AG08395 (cell line): Measurements from ENCODE around the gene ASNSD1.
A peak's percentile ranks its signal among the peaks of the same experiment; 100 is the strongest.
"Not testable (repeated sequence)": the region's sequence is repeated elsewhere in the genome, so short reads cannot be mapped to it uniquely, and the experiment has no call there.

Experiments
- DNase-seq: peaks from one replicate; pipeline ENCODE4 v3.0.0; 2012; ENCODE audit warnings: mixed read lengths, low spot score

ASNSD1 gene

DNA sequence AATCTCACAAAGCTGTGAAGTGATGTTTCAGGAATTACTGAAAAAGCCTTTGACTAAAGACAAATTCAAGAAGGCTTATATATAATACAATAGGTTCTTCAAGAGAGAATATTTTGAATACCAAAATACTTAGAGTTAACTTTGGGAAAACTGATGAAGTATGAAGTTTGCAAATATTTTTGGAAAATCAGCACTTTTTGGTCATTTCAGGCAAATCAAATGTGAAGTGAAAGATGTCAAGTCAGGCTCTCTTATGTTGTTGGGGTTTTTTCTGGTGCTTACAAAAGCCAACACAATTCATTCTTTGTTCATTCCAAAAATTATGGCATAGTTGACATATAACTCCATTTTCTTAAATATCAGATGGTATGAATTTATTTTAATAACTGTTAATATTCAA, 14.7 kb upstream of the ASNSD1 start:
- no peak for DNase-seq

DNA sequence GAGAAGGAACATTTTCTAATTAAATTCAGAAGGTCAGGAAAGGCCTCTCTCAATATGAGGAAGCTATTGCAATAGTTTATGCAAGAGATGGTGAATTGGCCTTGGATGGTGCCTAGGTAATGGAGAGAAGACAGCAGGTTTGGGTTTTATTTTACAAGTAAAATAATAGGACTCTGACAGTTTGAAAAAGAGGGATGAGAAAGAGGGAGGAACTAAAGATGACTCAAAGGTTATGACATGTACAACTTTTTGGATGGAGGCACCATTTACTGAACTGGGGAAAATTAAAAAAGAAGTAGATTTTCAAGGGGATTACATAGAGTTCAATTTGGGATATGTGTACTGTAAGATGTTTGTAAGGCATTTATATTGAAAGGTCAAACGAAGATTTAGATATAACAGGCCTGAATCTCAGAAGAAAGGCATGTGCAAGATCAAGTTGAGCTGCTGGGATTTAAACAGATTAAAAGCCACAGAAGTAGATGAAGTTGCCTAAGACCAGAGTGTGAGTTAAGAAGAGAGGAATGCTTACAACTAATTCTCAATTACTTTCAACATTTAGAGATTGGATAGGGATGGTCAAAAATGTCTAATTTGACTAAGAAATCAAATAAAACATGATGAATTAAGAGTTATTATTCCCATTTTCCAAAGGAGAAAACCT, 12.3 kb upstream of the ASNSD1 start:
- no peak for DNase-seq

DNA sequence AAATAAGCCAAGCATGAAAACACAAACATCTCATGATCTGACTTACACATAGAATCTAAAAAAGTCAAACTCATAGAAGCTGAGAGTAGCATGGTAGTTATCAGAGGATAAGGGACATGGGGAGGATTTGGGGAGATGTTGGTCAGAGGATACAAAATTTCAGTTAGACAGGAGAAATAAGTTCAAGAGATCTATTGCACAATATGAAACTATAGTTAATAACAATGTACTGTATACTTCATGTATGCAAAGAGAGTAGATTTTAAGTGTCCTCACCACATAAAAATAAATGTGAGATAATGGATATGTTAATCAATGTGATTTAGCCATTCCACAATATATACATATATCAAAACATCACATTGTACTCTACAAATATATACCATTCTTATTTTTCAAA, 10.0 kb upstream of the ASNSD1 start:
- no peak for DNase-seq

DNA sequence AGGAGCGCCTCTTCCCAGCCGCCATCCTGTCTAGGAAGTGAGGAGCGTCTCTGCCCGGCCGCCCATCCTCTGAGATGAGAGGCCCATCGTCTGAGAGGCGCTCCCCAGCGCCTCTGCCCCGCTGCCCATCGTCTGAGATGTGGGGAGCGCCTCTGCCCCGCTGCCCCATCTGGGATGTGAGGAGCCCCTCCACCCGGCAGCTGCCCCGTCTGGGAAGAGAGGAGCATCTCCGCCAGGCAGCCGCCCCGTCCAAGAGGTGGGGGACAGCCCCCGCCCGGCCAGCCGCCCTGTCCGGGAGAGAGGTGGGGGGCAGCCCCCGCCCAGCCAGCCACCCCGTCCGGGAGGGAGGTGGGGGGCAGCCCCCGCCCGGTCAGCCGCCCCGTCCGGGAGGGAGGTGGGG, 7.8 kb upstream of the ASNSD1 start:
- not testable (repeated sequence) for DNase-seq

DNA sequence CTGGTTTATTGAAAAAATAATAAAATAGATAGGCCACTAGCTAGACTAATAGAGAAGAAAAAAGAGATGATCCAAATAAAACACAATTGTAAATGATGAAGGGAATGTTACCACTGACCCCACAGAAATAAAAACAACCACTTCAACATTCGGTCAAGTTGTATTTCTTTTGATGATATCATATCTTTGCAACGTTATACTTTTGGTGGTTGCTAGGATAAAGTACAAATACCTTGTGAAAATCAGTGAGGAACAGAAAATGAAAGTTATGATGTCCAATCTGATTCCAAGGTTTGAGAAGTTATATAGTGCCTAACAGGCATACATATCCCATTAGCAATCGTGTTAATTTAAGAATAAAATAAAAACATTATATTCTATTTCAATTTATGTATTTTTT, 6.6 kb upstream of the ASNSD1 start:
- DNase-seq, result no peak

DNA sequence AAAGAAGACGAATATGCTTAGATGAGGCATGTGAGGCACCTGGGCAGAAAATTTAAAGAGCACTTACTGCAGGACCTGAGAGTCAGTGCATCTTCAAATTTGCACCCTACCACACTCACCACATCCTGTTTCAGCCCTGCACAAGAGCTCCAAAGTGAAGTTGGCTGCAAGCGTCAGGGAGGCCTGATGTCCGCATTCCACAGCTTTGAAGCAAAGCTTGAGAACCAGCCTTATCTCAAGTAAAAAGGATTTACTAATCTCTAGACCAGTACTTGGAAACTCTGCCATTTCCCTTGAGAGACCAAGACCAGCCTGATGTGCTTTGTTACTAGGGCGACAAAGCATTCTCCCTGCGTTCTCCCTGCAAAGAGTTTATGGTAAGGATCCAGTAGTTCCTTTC, 3.4 kb upstream of the ASNSD1 start:
- no peak for DNase-seq

DNA sequence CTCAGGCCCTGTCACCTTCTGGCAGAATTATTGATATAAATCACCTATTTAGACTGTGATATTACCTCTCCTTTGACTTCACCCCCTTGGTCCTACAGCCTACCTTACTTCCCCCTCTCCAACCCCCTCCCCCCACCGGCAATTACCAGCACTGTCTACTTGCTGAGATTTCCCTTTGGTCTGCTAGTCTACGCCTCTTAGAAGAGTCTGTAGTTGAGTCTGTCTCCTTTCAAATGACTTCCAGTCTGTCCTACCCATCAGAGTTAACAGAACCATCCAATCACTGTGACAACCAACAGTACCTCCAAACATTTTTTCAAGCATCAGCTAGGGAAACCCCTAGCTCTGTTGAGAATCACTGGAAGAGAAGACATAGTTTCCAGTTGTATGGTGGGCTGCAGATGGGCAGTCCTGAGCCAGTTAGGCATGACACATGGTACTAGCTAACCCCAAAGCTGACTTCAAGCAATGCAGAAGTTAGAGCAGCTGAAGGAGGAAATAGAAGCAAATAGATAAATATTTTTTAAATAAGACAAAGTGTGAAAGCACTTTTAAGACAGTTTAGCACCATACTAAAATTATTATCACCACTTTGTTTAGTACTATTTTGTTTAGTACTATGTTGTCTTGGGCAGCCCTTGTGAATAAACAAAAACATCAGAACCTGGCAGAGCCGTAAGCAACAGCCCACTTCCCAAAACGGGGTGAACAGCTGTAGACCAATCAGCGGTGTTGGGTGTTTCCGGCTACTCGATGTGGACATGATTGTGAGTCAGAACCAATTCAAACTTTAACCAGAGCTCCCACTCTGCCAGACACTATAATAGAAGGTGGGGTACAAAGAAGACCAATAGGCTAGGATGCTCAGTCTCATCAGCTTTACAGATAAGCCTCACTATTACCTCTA, 2.7 kb upstream of the ASNSD1 start:
- DNase-seq, result no peak

DNA sequence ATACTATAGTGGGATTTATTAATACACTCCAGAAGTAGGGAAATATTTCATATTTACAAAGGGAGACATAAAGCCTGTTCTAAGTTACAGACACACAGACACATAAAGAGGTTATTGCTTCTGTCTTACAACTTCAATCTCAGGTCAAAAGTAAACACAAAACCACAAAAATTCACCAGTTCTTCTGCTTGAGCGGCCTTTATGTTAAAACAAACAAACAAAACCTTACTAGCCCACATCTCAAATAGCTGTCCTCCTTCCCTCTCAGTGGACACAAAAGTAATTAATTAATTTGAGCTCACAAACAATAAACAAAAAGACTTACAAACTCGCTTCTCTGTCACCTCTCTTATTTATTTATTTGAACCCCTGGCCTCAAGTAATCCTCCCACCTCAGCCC, 1.5 kb upstream of the ASNSD1 start:
- no peak for DNase-seq

DNA sequence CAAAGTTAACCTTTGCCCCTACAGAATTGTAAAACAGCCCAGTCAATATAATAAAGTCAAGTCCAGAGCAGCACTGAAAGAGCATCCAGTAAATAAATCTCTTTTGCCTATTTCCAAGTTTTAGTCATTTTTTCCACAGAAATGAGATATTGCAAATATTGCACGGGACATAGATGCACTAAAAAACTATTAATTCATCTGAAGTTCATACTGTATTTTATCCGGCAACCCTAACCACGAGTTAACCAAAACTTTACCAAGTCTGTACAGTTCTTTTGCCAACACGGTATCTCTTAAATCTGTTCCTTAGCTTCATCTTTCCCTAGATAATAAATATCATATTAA, 484 bp upstream of the ASNSD1 start:
- DNase-seq, result no peak

DNA sequence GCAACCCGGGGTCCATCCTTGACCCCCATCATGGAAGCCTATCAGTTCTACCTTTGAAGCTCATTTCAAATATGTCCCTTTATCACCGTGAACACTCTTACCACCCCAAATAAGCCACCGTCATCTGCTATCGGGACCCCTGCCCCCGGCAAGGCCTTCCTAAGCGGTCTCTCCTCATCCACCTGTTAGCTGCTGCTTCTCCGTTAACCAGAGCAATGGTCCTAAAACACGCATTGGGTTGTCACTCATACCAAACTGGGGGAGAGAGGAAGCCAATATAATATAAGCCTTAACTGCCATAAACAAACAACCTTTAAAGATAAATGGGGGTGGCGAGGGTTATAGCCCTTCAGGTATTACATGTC, 680 bp downstream of the ASNSD1 start:
- DNase-seq, result no peak

DNA sequence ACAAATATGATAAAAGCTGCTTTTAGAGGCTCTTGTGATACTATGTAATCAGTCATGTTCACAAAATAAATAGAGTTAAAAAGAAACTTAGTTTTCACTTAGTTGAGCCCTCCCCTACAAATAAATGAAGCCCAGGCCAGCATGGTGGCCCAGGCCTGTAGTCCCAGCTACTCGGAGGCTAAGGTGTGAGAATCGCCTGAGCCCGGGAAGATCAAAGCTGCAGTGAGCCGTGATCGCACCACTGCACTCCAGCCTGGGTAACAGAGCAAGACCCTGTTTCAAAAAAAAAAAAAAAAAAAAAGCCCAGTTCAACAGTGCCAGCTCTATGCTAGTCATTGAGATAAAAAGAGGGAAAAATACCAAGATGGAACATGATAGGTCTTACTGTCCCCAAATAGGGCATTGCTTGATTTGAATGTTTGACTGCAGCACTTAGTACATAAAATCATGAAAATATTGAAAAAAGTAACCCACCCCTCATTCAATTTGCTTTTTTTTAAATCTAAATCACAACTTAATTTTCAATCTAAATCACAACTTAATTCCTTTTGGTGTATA, 1.5 kb downstream of the ASNSD1 start:
- DNase-seq, result no peak

DNA sequence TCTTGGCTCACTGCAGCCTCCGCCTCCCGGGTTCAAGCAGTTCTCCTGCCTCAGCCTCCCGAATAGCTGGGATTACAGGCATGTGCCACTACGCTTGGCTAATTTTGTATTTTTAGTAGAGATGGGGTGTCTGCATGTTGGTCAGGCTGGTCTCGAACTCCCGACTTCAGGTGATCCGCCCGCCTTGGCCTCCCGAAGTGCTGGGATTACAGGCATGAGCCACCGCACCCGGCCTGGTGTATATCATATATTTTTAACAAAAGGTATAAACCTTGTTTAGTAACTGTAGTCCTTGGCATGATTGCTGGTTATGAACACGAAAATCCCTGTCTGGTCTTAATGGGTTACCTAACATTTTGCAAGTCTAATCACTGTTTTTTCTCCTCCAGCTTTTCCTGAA, 2.1 kb downstream of the ASNSD1 start:
- DNase-seq, result not testable (repeated sequence)

DNA sequence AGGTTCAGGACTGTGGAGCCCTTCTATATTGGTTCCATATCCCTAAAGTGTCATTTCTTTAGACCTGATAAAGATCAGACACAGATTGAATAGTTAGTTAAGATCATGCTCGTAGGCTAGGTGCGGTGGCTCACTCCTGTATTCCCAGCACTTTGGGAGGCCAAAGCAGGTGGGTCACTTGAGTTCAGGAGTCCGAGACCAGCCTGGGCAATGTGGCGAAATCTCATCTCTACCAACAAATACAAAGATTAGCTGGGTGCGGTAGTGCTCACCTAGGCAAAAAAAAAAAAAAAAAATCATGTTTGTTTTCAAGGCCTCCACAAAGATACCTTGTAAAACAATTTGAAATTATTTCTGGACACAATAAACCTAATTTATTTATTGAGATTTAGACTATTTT, 8.7 kb downstream of the ASNSD1 start:
- no peak for DNase-seq

DNA sequence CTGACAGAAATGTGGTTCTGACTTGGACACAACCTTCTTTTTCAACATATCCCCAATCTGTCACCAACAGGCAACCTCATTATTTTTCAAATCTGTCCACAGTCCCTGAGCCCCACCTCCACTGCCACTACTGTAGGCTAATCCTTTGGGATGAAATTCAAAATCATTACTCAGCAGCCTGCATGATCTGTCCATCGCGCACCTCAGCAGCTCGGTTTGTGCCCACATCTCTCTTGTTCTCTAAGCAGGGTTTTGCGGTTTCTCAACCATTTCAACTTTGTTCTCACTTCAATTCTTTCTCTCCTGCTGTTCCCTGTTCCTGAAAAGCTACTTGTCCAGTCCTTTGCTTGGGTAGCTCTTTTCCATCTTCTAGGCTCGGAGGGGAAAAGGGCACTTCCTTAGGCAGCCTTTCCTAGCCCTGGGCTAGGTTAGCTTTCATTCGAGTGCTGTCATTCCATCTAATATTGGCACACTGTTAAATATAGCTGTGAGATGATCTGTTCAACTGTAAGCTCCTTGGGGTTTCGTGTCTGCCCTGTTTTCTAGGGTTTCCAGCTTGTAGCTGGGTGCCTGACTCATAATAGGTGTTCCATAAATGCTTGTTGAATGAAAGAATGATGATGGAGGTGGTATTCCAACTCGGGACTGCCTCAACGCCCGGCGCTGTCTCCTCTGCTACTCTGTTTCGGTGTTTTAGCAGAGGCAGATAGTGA, 12.6 kb downstream of the ASNSD1 start:
- DNase-seq, result no peak

DNA sequence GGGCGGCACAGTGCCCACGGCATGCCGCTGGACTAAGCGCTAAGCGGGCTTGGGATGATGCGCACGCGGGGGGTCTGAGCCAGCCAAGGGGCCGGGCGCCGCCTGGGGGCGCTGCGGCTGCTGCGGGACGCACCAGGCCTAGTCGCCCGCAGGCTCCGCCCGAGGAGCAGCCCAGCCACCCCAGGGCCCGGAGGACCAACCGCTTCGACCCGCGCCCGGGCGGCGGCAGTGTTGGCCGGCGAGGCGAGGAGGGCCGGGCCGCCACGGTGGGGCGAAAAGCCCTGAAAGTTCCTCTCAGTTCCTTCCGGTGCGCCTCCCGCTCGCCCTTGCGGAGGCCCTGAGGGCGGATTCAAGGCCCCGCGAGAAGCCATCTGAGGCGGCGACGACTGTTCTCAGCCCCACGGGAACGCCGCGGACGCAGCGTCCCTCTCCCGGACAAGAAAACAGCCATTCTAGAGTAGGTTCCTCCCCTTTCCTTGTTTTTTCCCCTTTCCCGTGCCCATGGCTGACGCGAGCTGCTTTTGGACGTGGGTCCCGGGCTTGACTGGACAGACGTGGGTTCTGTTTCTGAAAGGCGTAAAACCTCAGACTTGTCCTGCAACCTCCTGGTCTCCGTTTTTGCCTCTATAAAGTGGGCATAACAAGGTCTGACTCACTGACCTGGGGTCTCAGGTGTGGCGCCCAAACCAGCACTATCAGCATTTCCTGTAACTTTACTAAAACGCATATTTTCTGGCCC, 13.3 kb downstream of the ASNSD1 start, which contains the start of gene ANKAR:
Gene ANKAR (plus strand): TSS at position 297 of the 739 bp plus-strand sequence. CDS start 1,821 bp downstream, outside the sequence.
- DNase-seq, result peak; percentile 94

DNA sequence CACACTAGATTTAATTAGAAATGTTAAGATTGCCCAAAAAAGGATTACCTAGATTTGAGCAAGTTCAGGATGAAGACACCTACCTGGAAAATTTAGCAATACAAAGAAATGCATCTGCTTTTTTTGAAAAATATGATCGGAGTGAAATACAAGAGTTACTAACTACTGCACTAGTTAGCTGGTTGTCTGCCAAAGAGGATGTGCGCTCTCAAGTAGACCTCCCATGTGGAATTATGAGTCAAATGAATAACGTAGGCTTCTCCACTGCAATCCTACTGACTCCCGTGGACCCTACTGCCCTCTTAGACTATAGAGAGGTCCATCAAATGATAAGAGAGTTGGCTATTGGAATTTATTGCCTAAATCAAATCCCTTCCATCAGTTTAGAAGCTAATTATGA, 15.2 kb downstream of the ASNSD1 start:
- peak; percentile 36 for DNase-seq

DNA sequence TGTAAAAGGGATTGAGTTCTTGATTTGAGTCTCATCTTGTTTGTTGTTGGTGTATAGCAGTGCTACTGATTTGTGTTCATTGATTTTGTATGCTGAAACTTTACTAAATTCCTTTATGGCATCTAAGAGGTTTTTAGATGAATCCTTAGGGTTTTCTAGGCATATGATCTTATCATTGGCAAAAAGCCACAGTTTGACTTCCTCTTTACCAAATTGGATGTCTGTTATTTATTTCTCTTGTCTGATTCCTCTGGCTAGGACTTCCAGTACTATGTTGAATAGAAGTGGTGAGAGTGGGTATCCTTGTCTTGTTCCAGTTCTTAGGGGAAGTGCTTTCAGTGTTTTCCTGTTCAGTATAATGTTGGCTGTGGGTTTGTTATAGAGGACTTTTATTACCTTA, 18.0 kb downstream of the ASNSD1 start:
- DNase-seq, result no peak

DNA sequence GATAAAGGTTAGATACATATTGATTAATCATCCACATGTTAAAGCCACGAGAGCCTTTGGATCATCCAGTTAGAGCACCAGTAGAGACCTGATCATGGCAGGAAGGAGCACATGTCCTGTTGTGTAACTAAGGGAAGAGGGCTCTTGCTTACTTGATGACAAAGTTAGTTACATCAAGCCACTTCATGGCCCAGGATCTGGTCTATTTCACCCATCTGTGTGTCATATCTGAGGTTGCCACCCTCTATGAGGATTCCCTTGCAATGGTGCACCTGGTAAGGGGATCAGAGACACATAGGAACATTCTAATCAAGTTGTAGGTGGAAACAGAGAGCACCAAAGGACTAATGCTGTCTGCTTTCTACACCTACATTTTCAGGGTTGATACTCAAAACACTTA, 19.9 kb downstream of the ASNSD1 start:
- no peak for DNase-seq

DNA sequence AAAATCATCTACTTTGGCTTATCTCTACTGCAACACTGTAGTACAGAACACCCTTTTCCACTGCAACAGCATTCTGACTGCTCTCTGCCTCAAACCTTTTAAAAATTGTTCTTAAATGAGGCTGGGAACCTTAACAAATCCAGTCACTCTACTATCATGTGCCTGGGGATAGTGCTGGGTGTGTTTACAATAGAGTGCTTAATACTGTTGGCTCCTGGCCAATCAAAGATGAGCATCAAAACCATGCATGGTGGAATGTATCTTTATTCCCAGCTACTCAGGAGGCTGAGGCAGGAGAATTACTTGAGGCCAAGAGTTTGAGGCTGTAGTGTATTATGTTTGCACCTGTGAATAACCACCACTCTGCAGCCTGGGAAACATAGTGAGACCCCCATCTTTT, 20.6 kb downstream of the ASNSD1 start:
- DNase-seq, result no peak

DNA sequence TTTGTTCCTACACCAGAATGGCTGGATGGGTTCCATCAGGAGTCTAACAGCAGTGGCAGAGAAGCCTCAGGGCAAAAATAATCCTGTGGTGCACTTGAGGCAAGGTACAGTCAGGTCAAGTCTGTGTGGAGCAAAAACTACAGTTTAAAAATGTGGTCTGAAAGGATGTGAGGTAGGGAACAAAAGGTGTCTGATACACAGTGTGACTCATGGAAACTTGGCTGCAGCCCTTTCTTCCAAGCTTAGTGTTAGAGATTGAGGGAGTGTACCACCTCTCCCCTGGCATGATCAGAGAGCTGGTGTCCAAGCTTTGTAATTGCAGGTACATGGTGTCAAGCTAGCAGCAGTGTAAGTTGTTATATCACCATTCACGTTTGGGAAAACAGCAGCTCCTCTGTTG, 22.1 kb downstream of the ASNSD1 start:
- DNase-seq, result no peak

DNA sequence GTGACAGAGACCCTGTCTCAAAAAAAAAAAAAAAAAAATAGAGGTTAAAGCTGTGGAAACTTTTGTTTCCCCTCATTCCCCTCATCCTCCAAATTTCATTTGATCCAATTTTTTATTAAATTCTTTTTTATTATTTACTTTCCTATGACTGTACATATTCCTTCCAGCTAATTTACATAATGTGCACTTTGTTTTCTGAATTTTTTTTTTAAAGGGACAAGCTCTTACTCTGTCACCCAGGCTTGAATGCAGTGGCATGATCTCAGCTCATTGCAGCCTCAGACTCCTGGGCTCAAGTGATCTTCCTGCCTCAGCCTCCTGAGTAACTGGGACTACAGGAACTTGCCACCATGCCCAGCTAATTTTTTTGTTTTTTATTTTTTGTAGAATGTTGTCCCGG, 23.6 kb downstream of the ASNSD1 start:
- no peak for DNase-seq
